AG09309 (cell line): Measurements from ENCODE around the gene TBC1D2B.

Experiments
- DNase-seq: peaks from one replicate; pipeline ENCODE4 v3.0.0-alpha.2; 2010; ENCODE audit warnings: low read depth
- H3K4me3 ChIP-seq: 2 replicates; pipeline ENCODE4 v1.5.1; 2011; ENCODE audit warnings: mild to moderate bottlenecking, low read depth, low read length, moderate library complexity; ENCODE audit not compliant: control insufficient read depth
- CTCF ChIP-seq: IDR thresholded peaks from 2 replicates; pipeline ENCODE4 v1.5.1; 2011; ENCODE audit warnings: mild to moderate bottlenecking, low read depth, low read length, inconsistent platforms; ENCODE audit not compliant: insufficient read depth, control insufficient read depth; ENCODE audit errors: missing control alignments

TBC1D2B gene

GRCh38 chr15:78082106-78082742 is 4.7 kb upstream of the TBC1D2B start:
- no peak for TF ChIP-seq CTCF
- no peak for DNase-seq
- H3K4me3 ChIP-seq = no peak overlapping the region

GRCh38 chr15:78080088-78080460 is 2.6 kb upstream of the TBC1D2B start:
- TF ChIP-seq CTCF = no peak
- H3K4me3 ChIP-seq = no peak overlapping the region
- no peak for DNase-seq

- H3K4me3 ChIP-seq = no peak overlapping the region
- DNase-seq = no peak
- TF ChIP-seq CTCF = no peak
Measured at GRCh38 chr15:78079298-78080087, 2.0 kb upstream of the TBC1D2B start.

- H3K4me3 ChIP-seq = peak overlapping the region; percentile 50
- DNase-seq = no peak
- no peak for TF ChIP-seq CTCF
Measured at GRCh38 chr15:78077871-78078210, 330 bp upstream of the TBC1D2B start.

- no peak for DNase-seq
- H3K4me3 ChIP-seq = peak overlapping the region; percentile 92
- peak; percentile 35 for TF ChIP-seq CTCF
Measured at GRCh38 chr15:78076231-78077052, 1.1 kb downstream of the TBC1D2B start.

- TF ChIP-seq CTCF = no peak
- DNase-seq = no peak
- H3K4me3 ChIP-seq = peak overlapping the region; percentile 92
Measured at GRCh38 chr15:78075490-78076230, 1.9 kb downstream of the TBC1D2B start.
